Body of pancreas (tissue), 4 donors: Measurements from ENCODE around the gene NUCKS1.

Experiments used
- CTCF ChIP-seq, 7 experiments: fragments of 450-650 bp in 4 of 7; fragments of 200-600 bp in 3 of 7; sonication (generic) in 3 of 7; IDR thresholded peaks; one replicate each; pipeline ENCODE4 v1.5.1; 2016 to 2019; ENCODE audit warnings: antibody characterized with exemption in 7 of 7
- POLR2A ChIP-seq, 3 donors: fragments of 450-650 bp; IDR thresholded peaks; one replicate each; pipeline ENCODE4 v1.6.1; 2016; ENCODE audit warnings: antibody characterized with exemption in 3 of 3, mild to moderate bottlenecking in 2 of 3

- no peak for TF ChIP-seq POLR2A (IDR thresholded peaks at IDR 0.05)
- TF ChIP-seq CTCF (IDR thresholded peaks at IDR 0.05), result no peak
Observed at GRCh38 chr1:205770618-205771017, 20.6 kb upstream of the NUCKS1 start.
